Measurements from ENCODE around the gene RPLP1.

RPLP1 gene

DNA sequence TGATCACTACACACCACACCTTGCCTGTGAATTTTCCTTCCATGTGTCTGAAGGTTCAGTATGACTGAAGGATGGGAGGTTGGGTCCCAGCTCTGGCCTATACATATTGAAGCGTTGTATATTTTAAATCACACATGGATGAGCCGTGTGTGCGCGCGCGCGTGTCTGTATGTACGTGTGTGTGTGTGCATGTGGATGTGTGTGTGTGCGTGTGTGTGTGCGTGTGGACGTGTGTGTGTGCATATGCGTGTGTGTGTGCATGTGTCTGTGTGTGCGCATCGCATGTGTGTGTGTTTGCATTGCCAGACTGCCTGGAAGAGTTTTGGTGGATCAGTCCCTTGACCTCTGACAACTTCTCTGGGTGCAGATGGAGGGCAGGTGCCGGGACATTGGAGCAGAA is 45.7 kb downstream of the RPLP1 start:
- DNase-seq (ENCODE audit: low read depth), result no peak

DNA sequence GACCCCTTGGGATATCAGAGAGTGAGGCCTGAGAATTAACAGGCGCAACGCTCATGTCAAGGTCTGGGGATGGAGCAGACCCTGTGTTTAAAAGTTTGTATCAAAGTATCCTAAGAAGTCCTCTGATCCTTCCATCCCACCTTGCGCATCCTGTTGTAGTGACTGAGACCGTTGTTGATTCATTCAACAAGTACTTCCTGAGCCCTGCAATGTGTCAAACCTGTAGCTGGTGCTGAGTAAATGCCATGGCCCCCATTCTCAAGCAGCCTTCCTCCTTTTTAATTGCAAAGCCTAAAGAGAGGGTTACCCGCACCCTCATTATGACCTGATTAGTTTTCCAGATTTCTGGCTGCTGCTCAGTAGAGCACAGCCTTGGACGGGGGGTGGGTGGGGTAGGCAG is 46.4 kb downstream of the RPLP1 start:
- no peak for DNase-seq (ENCODE audit: low read depth)

DNA sequence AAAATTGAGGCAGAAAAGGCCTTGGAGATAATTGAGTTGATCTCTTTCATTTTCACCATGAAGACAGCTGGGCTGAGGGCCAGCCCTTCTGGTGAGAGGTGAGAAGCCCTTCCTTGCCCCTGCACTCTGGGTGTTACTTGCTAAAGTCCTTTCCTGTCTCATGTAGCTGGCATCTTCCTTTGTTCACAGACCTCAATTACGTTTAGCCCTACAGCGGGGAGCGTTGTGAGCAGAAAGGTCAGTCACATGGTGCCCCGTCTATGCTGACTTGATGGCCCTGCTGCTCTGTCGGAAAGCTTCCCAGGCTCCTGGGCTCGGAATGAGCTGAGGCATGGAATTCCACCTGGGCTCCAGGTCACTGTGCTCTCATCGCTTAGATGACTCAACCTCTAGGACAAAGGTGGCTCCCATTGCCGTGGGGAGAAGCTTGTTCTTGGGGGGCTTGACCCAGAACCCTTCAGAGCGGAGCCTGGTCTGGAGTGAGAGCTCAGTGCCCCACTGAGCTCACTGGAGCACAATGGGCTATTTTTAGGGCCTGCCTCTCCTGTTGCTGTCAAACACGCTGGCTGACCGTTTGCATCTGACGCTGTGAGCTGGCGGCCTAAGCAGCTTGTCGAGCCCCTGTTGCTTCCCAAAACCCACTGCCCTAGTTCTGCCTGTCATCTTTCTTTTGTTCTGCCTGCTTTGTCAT is 47.0 kb downstream of the RPLP1 start:
- DNase-seq (ENCODE audit: low read depth), result no peak

DNA sequence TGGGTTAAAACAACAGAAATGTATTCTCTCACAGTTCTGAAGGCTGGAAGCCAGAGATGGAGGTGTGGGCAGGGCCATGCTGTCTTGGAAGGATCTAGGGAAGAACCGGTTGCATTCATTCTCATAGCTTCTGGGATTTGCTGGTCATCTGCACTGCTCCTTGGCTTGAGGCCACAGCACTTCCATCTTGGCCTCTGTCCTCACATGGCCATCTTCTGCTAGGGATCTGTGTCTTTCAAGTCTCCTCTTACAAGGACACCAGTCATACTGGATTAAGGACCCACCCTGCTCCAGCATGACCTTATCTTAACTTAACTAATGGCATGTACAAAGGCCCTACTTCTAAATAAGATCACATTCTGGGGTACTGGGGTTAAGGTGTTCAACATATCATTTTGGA is 47.7 kb downstream of the RPLP1 start:
- no peak for DNase-seq (ENCODE audit: low read depth)

DNA sequence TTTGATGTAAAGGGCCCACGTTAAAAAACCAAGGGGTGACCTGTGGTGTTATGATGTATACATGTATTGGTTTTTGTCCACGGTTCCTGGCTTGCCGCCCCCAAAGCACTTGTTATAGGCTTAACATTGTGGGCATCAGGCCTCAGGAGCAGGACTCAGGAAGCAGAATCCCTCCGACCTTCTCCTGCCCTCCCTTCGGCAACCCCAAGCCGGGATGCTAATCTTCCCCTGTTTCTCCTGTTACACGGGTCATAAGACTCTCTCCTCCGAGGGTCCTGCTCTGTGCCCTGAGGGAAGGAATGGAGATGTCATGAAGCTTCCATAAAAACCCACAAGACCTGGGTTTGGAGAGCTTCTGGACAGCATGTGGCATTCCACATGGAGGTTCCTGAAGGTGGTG is 48.8 kb downstream of the RPLP1 start:
- no peak for DNase-seq (ENCODE audit: low read depth)

DNA sequence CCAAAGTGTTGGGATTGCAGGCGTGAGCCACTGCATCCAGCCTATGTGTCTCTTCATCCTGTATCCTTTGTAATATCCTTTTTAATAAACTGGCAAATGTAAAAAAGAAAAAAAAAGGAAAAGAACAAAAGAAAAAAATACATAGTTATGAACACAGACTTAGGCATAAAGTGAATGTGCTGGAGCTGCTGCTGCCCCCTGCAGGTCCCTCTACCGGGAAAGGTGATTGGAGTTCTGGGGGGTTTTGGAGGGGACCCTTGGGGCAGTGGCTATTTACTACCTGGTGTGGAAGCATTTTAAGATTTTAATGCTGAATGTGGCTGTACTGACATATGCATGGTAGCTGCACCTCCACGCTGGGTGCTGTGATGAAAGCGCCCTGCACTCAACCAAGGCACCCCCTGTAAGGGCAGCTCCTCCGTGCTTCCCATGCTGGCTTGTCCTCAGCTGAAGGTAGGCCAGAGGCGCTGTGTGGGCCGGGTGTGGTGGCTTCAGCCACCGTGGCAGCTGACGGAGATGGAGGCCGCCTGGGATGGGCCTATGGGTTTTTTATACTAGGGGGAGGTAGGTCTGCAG is 49.9 kb downstream of the RPLP1 start:
- no peak for DNase-seq (ENCODE audit: low read depth)

DNA sequence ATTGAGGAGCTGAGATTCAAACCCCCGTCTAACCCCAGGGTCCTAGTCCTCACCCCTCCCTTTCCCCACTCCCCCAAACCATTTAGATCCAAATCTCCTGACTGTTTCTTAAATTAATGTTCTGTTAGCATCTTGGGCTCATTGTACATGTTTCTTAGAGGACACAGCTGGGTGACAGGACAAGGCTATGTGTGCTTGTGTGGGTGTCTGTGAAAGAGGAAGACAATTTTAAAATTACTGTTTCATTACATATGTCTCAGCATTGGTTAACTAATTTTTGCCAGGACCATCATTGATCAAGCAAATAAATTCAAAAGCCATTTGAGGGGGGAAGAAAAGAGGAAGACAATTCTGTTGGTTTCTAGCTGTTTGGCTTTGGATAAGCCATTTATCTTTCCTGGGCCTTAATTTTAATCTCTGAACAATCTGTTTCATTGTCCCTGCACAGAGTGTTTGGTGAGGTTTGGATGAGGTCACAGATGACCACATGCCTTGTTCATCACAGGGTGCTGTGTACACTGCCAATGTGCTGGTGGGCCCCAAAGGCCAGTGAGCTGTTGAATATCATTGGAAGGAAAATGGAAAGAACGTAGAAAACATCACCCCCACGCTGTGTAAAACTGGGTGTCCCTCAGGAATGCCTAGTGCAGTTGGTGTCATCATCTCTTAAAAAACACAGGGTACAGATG is 51.9 kb downstream of the RPLP1 start:
- DNase-seq (ENCODE audit: low read depth), result no peak

All from activated T-cell treated with anti-CD3 and anti-CD28 coated beads for 1 hour (primary cell).